Stimulated activated CD8-positive, alpha-beta memory T cell treated with anti-CD3 and anti-CD28 coated beads, Interleukin-4, amount 100 ng/mL, for 4 hours (primary cell): ENCODE measurements around the gene NUP37.
A peak's percentile ranks its signal among the peaks of the same experiment; 100 is the strongest.
"Not testable (repeated sequence)": the region's sequence is repeated elsewhere in the genome, so short reads cannot be mapped to it uniquely, and the experiment has no call there.

ENCODE experiments used
- DNase-seq, 2 donors: peaks; one replicate each; pipeline ENCODE4 v3.0.0-alpha.2; 2020; ENCODE audit warnings: low read depth in 2 of 2, low spot score in 1 of 2

The NUP37 gene, protein sequence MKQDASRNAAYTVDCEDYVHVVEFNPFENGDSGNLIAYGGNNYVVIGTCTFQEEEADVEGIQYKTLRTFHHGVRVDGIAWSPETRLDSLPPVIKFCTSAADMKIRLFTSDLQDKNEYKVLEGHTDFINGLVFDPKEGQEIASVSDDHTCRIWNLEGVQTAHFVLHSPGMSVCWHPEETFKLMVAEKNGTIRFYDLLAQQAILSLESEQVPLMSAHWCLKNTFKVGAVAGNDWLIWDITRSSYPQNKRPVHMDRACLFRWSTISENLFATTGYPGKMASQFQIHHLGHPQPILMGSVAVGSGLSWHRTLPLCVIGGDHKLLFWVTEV

DNA sequence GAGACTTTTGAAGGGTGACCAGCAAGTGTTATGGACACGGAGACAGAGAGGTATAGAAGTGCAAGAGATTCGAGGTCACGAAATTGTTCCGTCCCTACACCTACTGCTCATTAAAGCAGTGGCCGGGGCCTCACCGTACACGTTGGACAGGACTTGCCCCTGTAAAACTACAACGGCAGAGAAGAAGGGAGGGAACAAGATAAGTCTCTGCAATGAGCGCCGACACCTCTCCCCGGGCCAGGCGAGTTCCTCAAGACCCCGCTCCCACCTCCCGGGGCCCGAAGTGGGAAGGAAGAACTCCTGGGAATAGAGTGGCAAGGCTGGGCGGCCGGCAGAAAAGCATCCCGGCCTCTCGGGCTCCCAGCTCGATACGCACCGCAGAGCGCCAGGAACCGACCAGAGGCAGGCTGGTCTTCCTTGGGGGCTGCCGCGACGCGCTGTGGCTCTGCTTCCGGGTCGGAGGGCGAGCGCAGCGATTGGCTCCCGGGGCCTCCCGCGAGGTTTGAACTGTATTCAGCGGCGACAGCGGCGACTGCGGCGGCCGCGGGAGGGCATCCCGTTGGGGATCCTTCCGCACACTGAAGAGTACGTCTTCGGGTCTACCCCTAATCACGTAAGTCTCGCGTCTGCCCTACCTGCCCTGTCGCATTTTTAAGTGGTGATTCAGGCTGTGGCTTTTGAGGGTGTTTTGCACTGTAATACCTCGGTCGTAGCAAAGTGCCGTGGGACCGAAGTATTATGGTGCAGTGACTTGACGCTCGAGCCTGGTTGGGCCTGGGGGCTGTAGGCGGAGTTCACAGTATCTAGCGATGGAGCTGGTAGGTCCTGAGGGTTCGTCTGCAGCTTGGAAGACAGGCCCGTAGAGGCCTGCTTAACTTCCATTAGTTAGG, at the start of gene NUP37, which contains the start of gene PARPBP:
Gene NUP37, minus strand, starts transcription at position 441 of the 890 bp plus-strand sequence. CDS start 1,596 bp downstream, outside the sequence.
Gene PARPBP, plus strand, starts transcription at position 510 of the 890 bp plus-strand sequence. CDS start 3,706 bp downstream, outside the sequence.
- peak; percentile 74 to 77 for DNase-seq

DNA sequence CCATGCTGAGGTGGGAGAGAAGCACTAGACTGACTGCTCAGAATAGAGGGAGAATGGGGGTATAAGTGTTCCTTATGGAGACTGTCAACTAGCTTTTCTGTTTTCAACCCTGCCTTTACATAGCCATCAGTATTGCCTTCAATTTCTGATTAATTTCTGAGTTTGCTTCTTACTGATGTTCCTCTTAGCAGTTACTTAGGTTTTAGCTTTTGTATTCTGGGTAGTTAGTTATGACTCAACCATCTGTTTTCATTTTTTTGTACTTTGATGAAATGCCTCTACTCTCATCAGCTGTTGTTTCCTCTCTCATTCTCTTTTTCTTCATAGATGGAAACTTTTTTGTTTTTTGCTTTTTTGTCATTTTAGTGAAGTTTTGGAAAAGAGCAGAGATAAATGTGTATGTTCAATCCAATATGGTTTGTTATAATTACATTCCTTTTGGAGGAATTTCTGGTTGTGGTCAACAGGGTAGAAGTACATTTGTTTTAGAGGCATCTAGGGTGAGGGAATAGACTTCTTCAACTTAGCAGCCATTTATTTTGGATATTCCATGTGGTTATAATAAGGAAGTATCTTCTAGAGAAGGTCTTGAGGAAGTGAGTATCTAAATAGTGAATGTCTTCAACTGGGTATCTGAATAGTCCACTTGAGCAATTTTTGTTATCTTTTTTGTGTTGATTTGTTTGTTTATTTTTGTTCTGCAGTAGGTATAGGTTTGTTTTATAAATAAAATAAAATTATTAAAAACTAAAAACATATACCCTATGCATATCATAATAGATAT, 48.1 kb upstream of the NUP37 start:
- DNase-seq: no peak

DNA sequence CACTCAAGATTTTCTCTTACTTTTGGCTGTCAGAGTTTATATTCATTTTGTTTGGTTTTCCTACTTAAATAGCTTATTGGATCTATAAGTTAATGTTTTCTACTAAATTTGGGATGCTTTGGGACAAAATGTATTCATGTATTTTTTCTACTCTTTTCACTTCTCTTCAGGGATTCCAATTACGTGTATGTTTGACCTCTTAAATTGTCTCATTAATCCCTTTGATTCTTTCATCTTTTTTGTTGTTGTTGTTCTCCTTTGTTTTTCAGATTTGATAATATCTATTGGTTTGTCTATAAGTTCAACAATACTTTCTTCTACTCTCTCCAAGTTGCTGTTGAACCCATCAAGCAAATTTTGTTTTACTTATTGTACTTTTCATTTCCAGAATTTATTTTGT, 43.5 kb upstream of the NUP37 start:
- DNase-seq: no peak

DNA sequence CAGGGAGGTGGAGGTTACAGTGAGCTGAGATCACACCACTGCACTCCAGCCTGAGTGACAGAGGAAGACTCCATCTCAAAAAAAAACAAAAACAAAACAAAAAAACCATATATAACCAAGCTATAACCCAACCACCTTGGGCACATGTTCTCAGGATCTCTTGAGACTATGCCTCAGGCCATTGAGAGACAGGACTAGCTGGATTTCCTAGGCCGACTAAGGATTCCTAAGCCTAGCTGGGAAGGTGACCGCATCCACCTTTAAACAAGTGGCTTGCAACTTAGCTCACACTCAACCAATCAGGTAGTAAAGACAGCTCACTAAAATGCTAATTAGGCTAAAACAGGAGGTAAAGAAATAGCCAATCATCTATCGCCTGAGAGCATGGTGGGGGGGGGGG, 35.3 kb upstream of the NUP37 start:
- not testable (repeated sequence) for DNase-seq

DNA sequence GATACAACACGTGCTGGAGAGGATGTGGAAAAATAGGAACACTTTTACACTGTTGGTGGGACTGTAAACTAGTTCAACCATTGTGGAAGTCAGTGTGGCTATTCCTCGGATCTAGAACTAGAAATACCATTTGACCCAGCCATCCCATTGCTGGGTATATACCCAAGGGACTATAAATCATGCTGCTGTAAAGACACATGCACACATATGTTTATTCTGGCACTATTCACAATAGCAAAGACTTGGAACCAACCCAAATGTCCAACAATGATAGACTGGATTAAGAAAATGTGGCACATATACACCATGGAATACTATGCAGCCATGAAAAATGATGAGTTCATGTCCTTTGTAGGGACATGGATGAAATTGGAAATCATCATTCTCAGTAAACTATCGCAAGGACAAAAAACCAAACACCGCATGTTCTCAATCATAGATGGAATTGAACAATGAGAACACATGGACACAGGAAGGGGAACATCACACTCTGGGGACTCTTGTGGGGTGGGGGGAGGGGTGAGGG, 27.2 kb upstream of the NUP37 start:
- not testable (repeated sequence) for DNase-seq

DNA sequence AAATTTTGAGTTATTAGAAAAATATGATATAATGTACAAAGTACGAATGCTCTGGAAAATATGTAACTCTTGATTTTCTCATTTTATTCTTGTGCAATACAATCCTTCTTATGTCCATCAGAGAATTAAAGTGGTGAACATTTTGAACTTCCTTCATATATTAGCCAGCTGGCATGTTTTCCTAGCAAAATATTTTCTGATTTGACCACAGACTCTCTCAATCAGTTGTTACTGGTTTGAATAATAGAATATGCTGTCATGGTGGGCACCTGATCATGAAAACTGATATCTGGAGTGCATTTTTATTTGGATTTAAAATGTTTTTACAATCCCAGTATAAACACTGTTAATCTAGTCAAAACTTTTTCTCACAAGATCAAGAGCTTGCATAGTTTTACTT, 24.3 kb upstream of the NUP37 start:
- DNase-seq: no peak

DNA sequence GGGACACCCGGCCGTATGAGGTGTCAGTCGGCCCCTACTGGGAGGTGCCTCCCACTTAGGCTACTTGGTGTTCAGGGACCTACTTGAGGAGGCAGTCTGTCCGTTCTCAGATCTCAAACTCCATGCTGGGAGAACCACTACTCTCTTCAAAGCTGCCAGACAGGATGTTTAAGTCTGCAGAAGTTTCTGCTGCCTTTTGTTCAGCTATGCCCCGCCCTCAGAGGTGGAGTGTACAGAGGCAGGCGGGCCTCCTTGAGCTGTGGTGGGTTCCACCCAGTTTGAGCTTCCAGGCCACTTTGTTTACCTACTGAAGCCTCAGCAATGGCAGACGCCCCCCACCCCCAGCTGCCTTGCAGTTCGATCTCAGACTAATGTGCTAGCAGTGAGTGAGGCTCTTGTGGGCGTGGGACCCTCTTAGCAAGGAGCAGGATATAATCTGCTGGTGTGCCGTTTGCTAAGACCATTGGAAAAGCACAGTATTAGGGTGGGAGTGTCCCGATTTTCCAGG, 23.0 kb upstream of the NUP37 start:
- DNase-seq: not testable (repeated sequence)

DNA sequence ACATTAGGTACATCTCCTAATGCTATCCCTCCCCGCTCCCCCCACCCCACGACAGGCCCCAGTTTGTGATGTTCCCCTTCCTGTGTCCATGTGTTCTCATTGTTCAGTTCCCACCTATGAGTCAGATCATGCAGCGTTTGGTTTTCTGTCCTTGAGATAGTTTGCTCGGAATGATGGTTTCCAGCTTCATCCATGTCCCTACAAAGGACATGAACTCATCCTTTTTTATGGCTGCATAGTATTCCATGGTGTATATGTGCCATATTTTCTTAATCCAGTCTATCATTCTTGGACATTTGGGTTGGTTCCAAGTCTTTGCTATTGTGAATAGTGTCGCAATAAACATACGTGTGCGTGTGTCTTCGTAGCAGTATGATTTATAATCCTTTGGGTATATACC, 17.7 kb upstream of the NUP37 start:
- DNase-seq: not testable (repeated sequence)

DNA sequence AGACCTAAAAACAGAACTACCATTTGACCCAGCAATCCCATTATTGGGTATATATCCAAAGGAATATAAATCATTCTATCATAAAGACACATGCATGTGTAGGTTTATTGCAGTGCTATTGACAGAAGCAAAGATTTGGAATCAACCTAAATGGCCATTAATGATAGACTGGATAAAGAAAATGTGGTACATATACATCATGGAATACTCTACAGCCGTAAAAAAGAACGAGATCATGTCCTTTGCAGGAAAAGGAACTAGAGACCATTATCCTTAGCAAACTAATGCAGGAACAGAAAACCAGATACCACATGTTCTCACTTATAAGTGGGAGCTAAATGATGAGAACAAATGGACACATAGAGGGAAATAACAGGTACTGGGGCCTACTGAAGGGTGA, 11.5 kb upstream of the NUP37 start:
- DNase-seq: not testable (repeated sequence)

DNA sequence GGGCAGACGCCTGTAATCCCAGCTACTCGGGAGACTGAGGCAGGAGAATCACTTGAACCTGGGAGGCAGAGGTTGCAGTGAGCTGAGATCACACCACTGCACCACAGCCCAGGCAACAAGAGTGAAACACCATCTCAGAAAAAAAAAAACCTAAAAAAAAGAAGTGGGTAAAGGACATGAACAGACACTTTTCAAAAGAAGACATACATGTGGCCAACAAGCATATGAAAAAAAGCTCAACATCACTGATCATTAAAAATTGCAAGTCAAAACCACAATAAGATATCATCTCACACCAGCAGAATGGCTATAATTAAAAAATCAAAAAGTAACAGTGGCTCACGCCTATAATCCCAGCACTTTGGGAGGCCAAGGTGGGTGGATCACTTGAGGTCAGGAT, 10.8 kb upstream of the NUP37 start:
- DNase-seq: not testable (repeated sequence)

DNA sequence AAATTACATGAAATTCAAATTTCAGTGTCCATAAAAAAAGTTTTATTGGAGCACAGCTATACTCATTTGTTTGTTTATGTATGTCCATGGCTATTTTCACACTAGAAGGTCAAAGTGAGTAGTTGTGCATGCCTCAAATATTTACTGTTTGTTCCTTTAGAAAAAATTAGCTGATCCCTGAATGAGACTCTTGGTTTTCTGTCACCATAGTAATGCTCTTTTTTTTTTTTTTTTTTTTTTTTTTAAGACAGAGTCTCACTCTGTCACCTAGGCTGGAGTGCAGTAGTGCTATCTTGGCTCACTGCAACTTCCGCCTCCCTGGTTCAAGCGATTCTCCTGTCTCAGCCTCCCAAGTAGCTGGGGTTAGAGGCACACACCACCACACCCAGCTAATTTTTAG, 1.4 kb upstream of the NUP37 start:
- DNase-seq: not testable (repeated sequence)

DNA sequence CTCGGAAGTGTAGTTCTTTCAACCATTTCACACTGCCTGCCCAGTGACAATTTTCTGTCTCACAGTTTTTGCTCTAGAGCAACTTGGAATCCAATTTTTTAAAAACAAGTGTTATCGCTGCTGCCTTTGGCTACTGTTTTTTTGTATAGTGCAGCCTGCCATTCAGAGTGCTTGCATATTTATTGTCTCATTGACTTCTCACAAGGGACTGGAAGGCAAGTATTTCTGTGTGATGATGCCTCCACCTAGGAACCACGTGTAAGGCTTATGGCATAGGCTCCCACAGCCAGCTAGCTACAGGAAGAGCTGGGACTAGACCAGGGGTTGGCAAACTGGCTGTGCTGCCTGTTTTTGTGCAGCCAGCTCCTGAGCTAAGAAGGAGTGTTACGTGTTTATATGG, 972 bp upstream of the NUP37 start:
- DNase-seq: no peak

DNA sequence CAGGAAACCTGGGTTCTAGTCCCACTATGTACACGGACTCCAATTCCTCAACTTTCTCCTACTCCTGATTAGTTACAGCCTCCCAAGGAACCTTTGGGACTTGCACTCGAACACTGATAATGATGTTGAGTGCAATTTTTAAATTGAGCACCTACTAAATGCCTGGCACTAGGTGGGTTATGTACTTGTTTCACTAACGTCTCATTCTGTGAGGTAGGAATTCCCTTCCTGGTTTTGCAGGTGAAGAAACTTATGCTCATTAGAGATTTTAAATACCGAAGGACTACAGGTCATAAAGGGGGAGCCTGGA, 605 bp upstream of the NUP37 start:
- DNase-seq: no peak

DNA sequence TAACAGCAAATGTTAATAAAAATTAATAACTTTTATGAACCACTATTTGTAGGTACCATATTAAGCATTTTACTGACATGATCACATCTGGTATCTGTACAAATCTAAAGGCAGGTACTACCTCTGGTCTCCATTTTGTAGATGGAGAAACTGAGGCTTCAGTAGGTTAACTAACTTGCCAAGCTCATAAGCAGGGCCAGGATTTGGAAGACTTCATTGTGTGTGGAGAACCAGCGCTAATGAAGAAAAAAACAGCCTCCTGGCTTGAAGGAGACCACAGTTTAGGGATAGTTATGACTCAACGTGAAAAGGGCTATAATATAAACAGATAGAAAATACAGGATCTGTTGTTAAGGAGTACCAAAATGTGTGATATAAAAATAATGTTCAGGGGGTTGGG, 1.0 kb downstream of the NUP37 start:
- no peak for DNase-seq

DNA sequence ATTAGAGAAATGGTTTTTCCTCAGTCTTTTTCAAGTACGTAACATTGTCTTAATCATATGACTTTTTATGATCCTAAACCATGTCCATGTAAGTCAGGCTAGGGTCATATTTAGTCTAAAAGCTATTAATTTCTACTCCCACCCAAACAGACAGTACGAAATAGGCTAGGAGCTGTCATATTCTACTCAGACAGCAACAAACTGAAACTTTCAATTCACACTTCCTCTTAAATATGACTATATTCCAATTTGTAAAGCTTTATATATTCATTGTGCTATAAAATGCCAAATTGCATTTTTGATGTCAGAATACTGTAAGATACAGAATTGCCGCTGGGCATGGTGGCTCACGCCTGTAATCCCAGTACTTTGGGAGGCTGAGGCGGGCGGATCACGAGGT, 3.5 kb downstream of the NUP37 start:
- DNase-seq: no peak

DNA sequence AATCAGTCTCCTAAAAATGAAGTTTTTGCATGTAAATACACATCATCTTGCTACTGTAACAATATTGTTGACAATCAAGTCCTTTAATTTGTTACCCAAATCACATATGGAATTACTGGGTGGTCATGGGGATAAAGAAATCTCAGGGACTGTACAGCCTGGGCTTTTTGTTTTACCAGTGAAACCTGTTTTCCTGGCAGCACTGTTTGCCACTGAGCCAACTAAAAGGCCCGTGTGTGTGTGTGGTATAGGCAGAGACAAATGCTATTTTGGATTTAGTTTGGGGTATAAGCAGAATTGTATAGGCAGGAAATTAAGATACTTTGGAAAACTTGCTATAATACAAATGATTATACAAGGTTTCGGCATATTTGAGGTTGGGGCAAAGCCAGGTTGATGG, 5.7 kb downstream of the NUP37 start:
- DNase-seq: no peak

DNA sequence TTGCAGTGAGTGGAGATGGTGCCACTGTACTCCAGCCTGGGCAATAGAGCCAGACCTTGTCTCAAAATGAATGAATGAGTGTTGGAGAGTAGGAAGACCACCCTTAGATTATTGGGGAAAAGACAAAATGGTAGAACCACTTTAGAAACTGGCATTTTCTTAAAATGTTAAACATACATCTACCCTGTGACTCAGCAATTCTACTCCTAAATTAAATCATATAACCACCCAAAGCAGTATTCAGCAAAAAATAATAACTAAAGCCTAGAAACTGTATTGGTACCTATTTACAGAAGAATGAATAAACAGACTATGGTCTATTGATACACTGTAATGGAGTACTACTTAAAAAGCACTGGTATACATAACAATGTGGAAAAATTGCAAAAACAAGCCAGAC, 9.1 kb downstream of the NUP37 start:
- DNase-seq: no peak

DNA sequence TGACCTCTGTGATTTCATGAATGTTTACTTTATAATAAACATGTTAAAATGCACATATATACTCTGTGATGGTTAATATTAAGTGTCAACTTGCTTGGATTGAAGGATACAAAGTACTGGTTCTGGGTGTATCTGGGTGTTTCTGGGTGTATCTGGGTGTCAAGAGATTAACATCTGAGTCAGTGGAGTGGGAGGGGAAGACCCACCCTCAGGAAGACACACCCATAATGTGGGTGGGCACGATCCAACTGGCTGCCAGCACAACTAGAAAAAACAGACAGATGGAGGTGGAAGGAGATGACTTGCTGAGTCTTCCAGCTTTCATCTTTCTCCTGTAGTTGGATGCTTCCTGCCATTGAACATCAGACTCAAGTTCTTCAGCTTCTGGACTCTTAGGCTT, 11.9 kb downstream of the NUP37 start:
- DNase-seq: no peak

DNA sequence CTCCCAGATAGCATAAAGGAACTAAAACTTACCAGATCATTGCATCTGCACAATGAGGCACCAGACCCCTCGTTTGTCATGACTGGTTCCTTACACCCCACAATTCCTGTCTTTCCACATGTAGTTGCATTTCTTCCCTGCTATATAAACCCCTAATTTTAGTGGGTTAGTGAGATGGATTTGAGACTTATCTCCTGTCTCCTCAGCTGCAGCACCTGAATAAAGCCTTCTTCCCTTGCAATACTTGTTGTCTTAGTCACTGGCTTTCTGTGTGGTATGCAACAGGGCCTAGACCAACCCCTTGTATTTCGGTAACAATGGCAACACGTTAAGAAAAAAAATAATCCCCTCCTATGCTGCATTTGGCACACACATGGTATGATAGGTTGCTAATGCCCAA, 13.0 kb downstream of the NUP37 start:
- DNase-seq: no peak

DNA sequence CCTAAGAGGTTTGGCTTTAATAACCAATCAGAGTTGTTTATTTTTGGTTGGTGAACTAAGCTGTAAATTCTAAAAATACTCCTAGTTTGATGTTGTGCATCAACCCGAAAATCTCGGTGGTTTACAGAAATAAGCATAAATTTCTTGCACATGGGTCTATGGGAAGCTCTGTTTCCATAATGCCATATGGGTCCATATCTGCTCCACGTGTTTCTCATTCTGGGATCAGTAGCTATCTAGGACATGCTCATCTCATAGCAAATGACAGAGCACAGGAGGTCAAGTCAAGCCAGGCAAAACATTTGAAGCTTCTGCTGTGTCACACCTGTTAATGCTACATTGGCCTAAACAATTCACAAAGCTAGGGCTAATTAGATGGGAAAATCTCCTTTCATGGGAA, 23.1 kb downstream of the NUP37 start:
- DNase-seq: no peak

DNA sequence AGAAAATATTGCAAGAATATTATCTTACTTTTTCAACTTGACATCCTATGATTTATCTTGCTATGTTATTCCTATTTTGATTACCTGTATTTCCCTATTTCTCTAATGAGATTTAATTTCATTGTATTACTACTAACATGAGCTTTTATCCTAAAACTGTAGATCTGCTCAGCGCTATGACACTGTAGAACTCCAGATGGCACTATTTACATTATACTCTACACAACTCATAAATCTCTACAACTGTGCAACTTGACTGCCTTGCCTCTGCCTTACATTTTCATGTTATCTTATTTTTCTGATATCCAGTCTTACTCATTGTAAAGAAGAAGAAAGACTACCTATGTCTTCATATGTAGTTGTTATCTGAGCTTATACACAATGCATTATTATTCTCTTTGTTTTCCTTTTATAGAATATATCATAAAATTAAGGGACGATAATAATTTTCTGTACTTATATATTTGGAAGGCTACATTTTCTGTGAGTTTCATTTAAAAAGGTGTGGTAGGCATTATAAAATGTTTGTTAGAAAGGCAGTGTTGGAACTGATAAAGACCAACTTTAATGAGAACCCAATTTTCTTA, 24.1 kb downstream of the NUP37 start:
- no peak for DNase-seq
